ENCODE results near the gene VAC14.

VAC14 gene

GRCh38 chr16:70740914-70741782 is 59.8 kb downstream of the VAC14 start:
- DNase-seq, result peak; percentile 86

- no peak for DNase-seq
Observed at GRCh38 chr16:70740174-70740913, 60.6 kb downstream of the VAC14 start.

GRCh38 chr16:70739389-70739788 is 61.6 kb downstream of the VAC14 start:
- no peak for DNase-seq

- peak; percentile 21 for DNase-seq
Observed at GRCh38 chr16:70738083-70738977, 62.6 kb downstream of the VAC14 start.

- DNase-seq, result no peak
Observed at GRCh38 chr16:70737377-70738082, 63.4 kb downstream of the VAC14 start.

GRCh38 chr16:70736465-70737376 is 64.2 kb downstream of the VAC14 start:
- DNase-seq, result no peak

GRCh38 chr16:70735141-70735979 is 65.6 kb downstream of the VAC14 start:
- no peak for DNase-seq

- DNase-seq, result no peak
Observed at GRCh38 chr16:70734522-70735095, 66.3 kb downstream of the VAC14 start.

- DNase-seq, result no peak
Observed at GRCh38 chr16:70730944-70731343, 70.0 kb downstream of the VAC14 start.

- DNase-seq, result no peak
Observed at GRCh38 chr16:70730031-70730430, 70.9 kb downstream of the VAC14 start.

GRCh38 chr16:70729292-70729691 is 71.7 kb downstream of the VAC14 start:
- DNase-seq, result no peak

- DNase-seq, result no peak
Observed at GRCh38 chr16:70728150-70728549, 72.8 kb downstream of the VAC14 start.

- DNase-seq, result no peak
Observed at GRCh38 chr16:70726892-70727361, 74.0 kb downstream of the VAC14 start.

- no peak for DNase-seq
Observed at GRCh38 chr16:70725912-70726828, 74.8 kb downstream of the VAC14 start.

GRCh38 chr16:70725024-70725911 is 75.7 kb downstream of the VAC14 start:
- DNase-seq, result no peak

GRCh38 chr16:70724146-70725023 is 76.6 kb downstream of the VAC14 start:
- DNase-seq, result no peak

- no peak for DNase-seq
Observed at GRCh38 chr16:70723740-70724145, 77.2 kb downstream of the VAC14 start.
